HG02981 (cell line): ENCODE data around the gene PAPOLA.

Source experiments
- ATAC-seq: cut with Tn5 transposase; IDR thresholded peaks from one replicate; pipeline ENCODE4 v1.9.1; 2021; ENCODE audit warnings: mild to moderate bottlenecking, moderate library complexity; ENCODE audit not compliant: unreplicated experiment

The PAPOLA gene

GRCh38 chr14:96616161-96616721 lies 114.1 kb downstream of the PAPOLA start:
- no peak for ATAC-seq
